Measurements from ENCODE around the gene RBFOX2. TPM values are rescaled to one million over a fixed set of nuclear protein-coding genes. Genes with fewer than 3 reads are reported as not detected.
"Not testable (repeated sequence)": the region's sequence is repeated elsewhere in the genome, so short reads cannot be mapped to it uniquely, and the experiment has no call there.

RBFOX2 gene
- total RNA-seq, 1 experiment from 2014 or later: 91.1 TPM

GRCh38 chr22:36075230-36075629, 46.6 kb upstream of the RBFOX2 start:
- BruUV-seq (replicated peaks): no TSS peak
- intact Hi-C loops (cut with micrococcal nuclease; ENCODE audit: unreplicated experiment): no loop called here
- POLR2A ChIA-PET: no interaction called here
- no peaks in the 10 kb centered on the region for H3K36me3 Mint-ChIP-seq (ENCODE audit: insufficient read depth, unreplicated experiment)
- H3K9me3 Mint-ChIP-seq (ENCODE audit: unreplicated experiment): no peaks in the 10 kb centered on the region
- Histone ChIP-seq H3K4me1 (no peaks in the 10 kb centered on the region), H3K4me3 (ENCODE audit: low read depth, low read length) (no peak overlapping the region), H3K36me3 (ENCODE audit: control insufficient read depth, insufficient read depth, low read length) (no peaks in the 10 kb centered on the region), H3K9me3 (no peaks in the 10 kb centered on the region), H3K27me3 (replicated peaks; ENCODE audit: control insufficient read depth, insufficient read depth, low read length) (no peaks in the 10 kb centered on the region)
- H3K4me1 Mint-ChIP-seq (ENCODE audit: low read depth, unreplicated experiment): no peaks in the 10 kb centered on the region
- CTCF ChIA-PET: interaction anchor here (1.5 kb wide), 1 partner anchor 10 kb away, joined by 4 read pairs; no protein-coding TSS in a partner anchor
- no peaks in the 10 kb centered on the region for H3K27me3 Mint-ChIP-seq (ENCODE audit: insufficient read depth, unreplicated experiment)
- H3K27ac Mint-ChIP-seq (ENCODE audit: unreplicated experiment): no peak overlapping the region
- no peak overlapping the region for H3K4me3 Mint-ChIP-seq (ENCODE audit: unreplicated experiment)
- TF ChIP-seq, protein P1, sequence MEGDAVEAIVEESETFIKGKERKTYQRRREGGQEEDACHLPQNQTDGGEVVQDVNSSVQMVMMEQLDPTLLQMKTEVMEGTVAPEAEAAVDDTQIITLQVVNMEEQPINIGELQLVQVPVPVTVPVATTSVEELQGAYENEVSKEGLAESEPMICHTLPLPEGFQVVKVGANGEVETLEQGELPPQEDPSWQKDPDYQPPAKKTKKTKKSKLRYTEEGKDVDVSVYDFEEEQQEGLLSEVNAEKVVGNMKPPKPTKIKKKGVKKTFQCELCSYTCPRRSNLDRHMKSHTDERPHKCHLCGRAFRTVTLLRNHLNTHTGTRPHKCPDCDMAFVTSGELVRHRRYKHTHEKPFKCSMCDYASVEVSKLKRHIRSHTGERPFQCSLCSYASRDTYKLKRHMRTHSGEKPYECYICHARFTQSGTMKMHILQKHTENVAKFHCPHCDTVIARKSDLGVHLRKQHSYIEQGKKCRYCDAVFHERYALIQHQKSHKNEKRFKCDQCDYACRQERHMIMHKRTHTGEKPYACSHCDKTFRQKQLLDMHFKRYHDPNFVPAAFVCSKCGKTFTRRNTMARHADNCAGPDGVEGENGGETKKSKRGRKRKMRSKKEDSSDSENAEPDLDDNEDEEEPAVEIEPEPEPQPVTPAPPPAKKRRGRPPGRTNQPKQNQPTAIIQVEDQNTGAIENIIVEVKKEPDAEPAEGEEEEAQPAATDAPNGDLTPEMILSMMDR (IDR thresholded peaks at IDR 0.05; ENCODE audit: insufficient read depth in 1 of 2, low read depth in 1 of 2, low read length in 1 of 2, severe bottlenecking in 1 of 2, unreplicated experiment in 1 of 2): no peak
- DNase-seq: no peak

DNA sequence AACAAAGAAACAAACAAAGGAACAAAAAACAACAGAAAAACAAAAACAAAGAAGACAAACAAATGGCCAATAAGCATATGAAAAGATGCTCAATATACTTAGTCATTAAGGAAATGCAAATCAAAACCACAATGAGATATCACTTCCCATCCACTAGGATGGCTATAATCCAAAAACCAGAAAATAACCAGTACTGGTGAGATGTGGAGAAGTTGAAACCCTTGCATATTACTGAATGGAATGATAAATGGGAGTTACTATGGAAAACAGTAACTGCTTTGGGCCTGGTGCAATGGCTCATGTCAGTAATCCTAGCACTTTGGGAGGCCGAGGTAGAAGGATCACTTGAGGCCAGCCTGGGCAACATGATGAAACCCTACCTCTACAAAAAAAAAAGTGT, 44.9 kb upstream of the RBFOX2 start:
- POLR2A ChIA-PET: no interaction called here
- Mint-ChIP-seq H3K36me3 (ENCODE audit: insufficient read depth, unreplicated experiment) (no peaks in the 10 kb centered on the region), H3K27ac (ENCODE audit: unreplicated experiment) (no peak overlapping the region), H3K4me3 (ENCODE audit: unreplicated experiment) (no peak overlapping the region), H3K9me3 (ENCODE audit: unreplicated experiment) (no peaks in the 10 kb centered on the region), H3K27me3 (ENCODE audit: insufficient read depth, unreplicated experiment) (no peaks in the 10 kb centered on the region), H3K4me1 (ENCODE audit: low read depth, unreplicated experiment) (no peaks in the 10 kb centered on the region)
- intact Hi-C loops (cut with micrococcal nuclease; ENCODE audit: unreplicated experiment): no loop called here
- CTCF ChIA-PET: no interaction called here
- no peak for DNase-seq
- H3K4me1 ChIP-seq: no peaks in the 10 kb centered on the region
- TF ChIP-seq, protein P1 (IDR thresholded peaks at IDR 0.05; ENCODE audit: insufficient read depth in 1 of 2, low read depth in 1 of 2, low read length in 1 of 2, severe bottlenecking in 1 of 2, unreplicated experiment in 1 of 2): no peak
- H3K9me3 ChIP-seq: no peaks in the 10 kb centered on the region
- no TSS peak for BruUV-seq (replicated peaks)
- H3K27me3 ChIP-seq (replicated peaks; ENCODE audit: control insufficient read depth, insufficient read depth, low read length): no peaks in the 10 kb centered on the region
- no peak overlapping the region for H3K4me3 ChIP-seq (ENCODE audit: low read depth, low read length)
- H3K36me3 ChIP-seq (ENCODE audit: control insufficient read depth, insufficient read depth, low read length): no peaks in the 10 kb centered on the region

DNA sequence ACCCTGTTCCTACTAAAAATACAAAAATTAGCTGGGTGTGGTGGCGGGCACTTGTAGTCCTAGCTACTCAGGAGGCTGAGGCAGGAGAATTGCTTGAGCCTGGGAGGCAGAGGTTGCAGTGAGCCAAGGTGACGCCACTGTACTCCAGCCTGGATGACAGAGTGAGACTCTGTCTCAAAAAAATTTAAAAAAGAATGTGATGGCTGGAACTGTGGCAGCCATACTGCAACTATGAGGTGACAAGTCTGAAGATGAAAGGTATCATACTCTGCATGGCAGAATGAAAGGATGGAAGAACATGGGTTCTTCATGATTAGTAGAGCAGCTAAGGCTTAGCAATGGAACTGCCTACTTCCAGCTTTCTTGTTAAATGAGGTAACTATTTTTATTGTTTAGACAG, 42.0 kb upstream of the RBFOX2 start:
- H3K36me3 Mint-ChIP-seq (ENCODE audit: insufficient read depth, unreplicated experiment); H3K4me3 Mint-ChIP-seq (ENCODE audit: unreplicated experiment); H3K4me3 ChIP-seq (ENCODE audit: low read depth, low read length); CTCF ChIA-PET; H3K4me1 ChIP-seq; H3K27me3 Mint-ChIP-seq (ENCODE audit: insufficient read depth, unreplicated experiment); H3K36me3 ChIP-seq (ENCODE audit: control insufficient read depth, insufficient read depth, low read length); H3K9me3 Mint-ChIP-seq (ENCODE audit: unreplicated experiment); H3K9me3 ChIP-seq; H3K4me1 Mint-ChIP-seq (ENCODE audit: low read depth, unreplicated experiment); DNase-seq; POLR2A ChIA-PET; H3K27ac Mint-ChIP-seq (ENCODE audit: unreplicated experiment); intact Hi-C loops (cut with micrococcal nuclease; ENCODE audit: unreplicated experiment); BruUV-seq (replicated peaks); H3K27me3 ChIP-seq (replicated peaks; ENCODE audit: control insufficient read depth, insufficient read depth, low read length): not testable (repeated sequence)

- ChIA-PET CTCF (no interaction called here), POLR2A (no interaction called here)
- Mint-ChIP-seq H3K27ac (ENCODE audit: unreplicated experiment) (no peak overlapping the region), H3K27me3 (ENCODE audit: insufficient read depth, unreplicated experiment) (no peaks in the 10 kb centered on the region), H3K4me1 (ENCODE audit: low read depth, unreplicated experiment) (no peaks in the 10 kb centered on the region), H3K36me3 (ENCODE audit: insufficient read depth, unreplicated experiment) (no peaks in the 10 kb centered on the region), H3K9me3 (ENCODE audit: unreplicated experiment) (no peaks in the 10 kb centered on the region), H3K4me3 (ENCODE audit: unreplicated experiment) (no peak overlapping the region)
- H3K27me3 ChIP-seq (replicated peaks; ENCODE audit: control insufficient read depth, insufficient read depth, low read length): no peaks in the 10 kb centered on the region
- TF ChIP-seq, protein P1 (IDR thresholded peaks at IDR 0.05; ENCODE audit: insufficient read depth in 1 of 2, low read depth in 1 of 2, low read length in 1 of 2, severe bottlenecking in 1 of 2, unreplicated experiment in 1 of 2): no peak
- H3K4me3 ChIP-seq (ENCODE audit: low read depth, low read length): no peak overlapping the region
- intact Hi-C loops (cut with micrococcal nuclease; ENCODE audit: unreplicated experiment): no loop called here
- BruUV-seq (replicated peaks): no TSS peak
- H3K9me3 ChIP-seq: no peaks in the 10 kb centered on the region
- DNase-seq: no peak
- H3K4me1 ChIP-seq: no peaks in the 10 kb centered on the region
- H3K36me3 ChIP-seq (ENCODE audit: control insufficient read depth, insufficient read depth, low read length): no peaks in the 10 kb centered on the region
Measured at GRCh38 chr22:36069368-36069767, 40.7 kb upstream of the RBFOX2 start.

Measured in Caco-2 (cell line).